Liver (tissue), 9 donors: ENCODE measurements around the gene TDRD7. TPM values are rescaled to one million over a fixed set of nuclear protein-coding genes. Genes with fewer than 3 reads are reported as not detected.

Experiments used
- DNase-seq: peaks from one replicate; pipeline ENCODE4 v3.0.0-alpha.2; 2017; ENCODE audit warnings: low spot score
- H3K27ac ChIP-seq, 2 donors: one replicate each; pipeline ENCODE4 v1.7.0; 2013; ENCODE audit warnings: inconsistent platforms in 2 of 2, low read length in 2 of 2, control low read depth in 1 of 2, low read depth in 1 of 2, mild to moderate bottlenecking in 1 of 2
- H3K27me3 ChIP-seq, 4 donors: one replicate each; pipeline versions ENCODE4 v1.6.1 to v1.7.0; 2013; ENCODE audit warnings: low read length in 3 of 4, inconsistent platforms in 1 of 4, mild to moderate bottlenecking in 1 of 4, moderate library complexity in 1 of 4; ENCODE audit not compliant: control insufficient read depth in 4 of 4, insufficient read depth in 4 of 4
- H3K36me3 ChIP-seq, 4 donors: one replicate each; pipeline versions ENCODE4 v1.6.1 to v1.7.0; 2013; ENCODE audit warnings: low read length in 3 of 4, mild to moderate bottlenecking in 3 of 4, low read depth in 1 of 4, moderate library complexity in 1 of 4; ENCODE audit not compliant: control insufficient read depth in 4 of 4, insufficient read depth in 3 of 4
- H3K4me1 ChIP-seq, 4 donors: one replicate each; pipeline versions ENCODE4 v1.6.1 to v1.7.0; 2013; ENCODE audit warnings: low read length in 3 of 4, mild to moderate bottlenecking in 3 of 4, moderate library complexity in 1 of 4; ENCODE audit not compliant: control insufficient read depth in 4 of 4, insufficient read depth in 4 of 4
- H3K4me3 ChIP-seq, 3 donors: one replicate each; pipeline versions ENCODE4 v1.6.1 to v1.7.0; 2013; ENCODE audit warnings: low read length in 3 of 3, control low read depth in 1 of 3, low read depth in 1 of 3, mild to moderate bottlenecking in 1 of 3
- H3K9ac ChIP-seq, 2 donors: one replicate each; pipeline ENCODE4 v1.7.0; 2013; ENCODE audit warnings: low read length in 2 of 2, mild to moderate bottlenecking in 2 of 2, moderate library complexity in 2 of 2, control low read depth in 1 of 2, low read depth in 1 of 2
- H3K9me3 ChIP-seq, 4 donors: one replicate each; pipeline versions ENCODE4 v1.6.1 to v1.7.0; 2013; ENCODE audit warnings: low read length in 3 of 4; ENCODE audit not compliant: control insufficient read depth in 4 of 4
- ATF3 ChIP-seq: IDR thresholded peaks from 2 replicates; pipeline ENCODE4 v1.6.1; 2016; ENCODE audit warnings: antibody characterized with exemption
- EGR1 ChIP-seq, 2 donors: IDR thresholded peaks; 2 replicates each; pipeline ENCODE4 v1.6.1; 2016 to 2018; ENCODE audit warnings: antibody characterized with exemption in 2 of 2, low read depth in 2 of 2
- FOXA1 ChIP-seq: IDR thresholded peaks from 2 replicates; pipeline ENCODE4 v1.6.1; 2016; ENCODE audit warnings: antibody characterized with exemption
- FOXA2 ChIP-seq: IDR thresholded peaks from 2 replicates; pipeline ENCODE4 v1.6.1; 2016; ENCODE audit warnings: antibody characterized with exemption
- GABPA ChIP-seq, 2 donors: IDR thresholded peaks in 1 of 2; conservative IDR thresholded peaks in 1 of 2; 2 replicates each; pipeline ENCODE4 v1.6.1; 2016; ENCODE audit warnings: antibody characterized with exemption in 2 of 2, mild to moderate bottlenecking in 1 of 2, moderate library complexity in 1 of 2
- HNF4A ChIP-seq, 2 donors: conservative IDR thresholded peaks; 2 replicates each; pipeline ENCODE4 v1.6.1; 2016; ENCODE audit warnings: antibody characterized with exemption in 2 of 2, mild to moderate bottlenecking in 2 of 2
- HNF4G ChIP-seq: IDR thresholded peaks from 2 replicates; pipeline ENCODE4 v1.6.1; 2016; ENCODE audit warnings: antibody characterized with exemption
- JUND ChIP-seq, 2 donors: IDR thresholded peaks; 2 replicates each; pipeline ENCODE4 v1.6.1; 2016; ENCODE audit warnings: antibody characterized with exemption in 2 of 2
- MAX ChIP-seq: IDR thresholded peaks from 2 replicates; pipeline ENCODE4 v1.6.1; 2016; ENCODE audit warnings: antibody characterized with exemption
- NR2F2 ChIP-seq: IDR thresholded peaks from 2 replicates; pipeline ENCODE4 v1.6.1; 2016; ENCODE audit warnings: antibody characterized with exemption
- RAD21 ChIP-seq, 2 donors: IDR thresholded peaks; 2 replicates each; pipeline ENCODE4 v1.6.1; 2016; ENCODE audit warnings: antibody characterized with exemption in 2 of 2, mild to moderate bottlenecking in 2 of 2
- REST ChIP-seq: IDR thresholded peaks from 2 replicates; pipeline ENCODE4 v1.6.1; 2016; ENCODE audit warnings: antibody characterized with exemption, mild to moderate bottlenecking
- RXRA ChIP-seq, 2 donors: IDR thresholded peaks; 2 replicates each; pipeline ENCODE4 v1.6.1; 2017 to 2018; ENCODE audit warnings: antibody characterized with exemption in 2 of 2, mild to moderate bottlenecking in 1 of 2
- SP1 ChIP-seq: IDR thresholded peaks from 2 replicates; pipeline ENCODE4 v1.6.1; 2018; ENCODE audit warnings: antibody characterized with exemption, mild to moderate bottlenecking
- TAF1 ChIP-seq: conservative IDR thresholded peaks from 2 replicates; pipeline ENCODE4 v1.6.1; 2016; ENCODE audit warnings: antibody characterized with exemption, mild to moderate bottlenecking
- YY1 ChIP-seq: IDR thresholded peaks from 2 replicates; pipeline ENCODE4 v1.6.1; 2016; ENCODE audit warnings: antibody characterized with exemption, mild to moderate bottlenecking
- WGBS: extraction: QIAGEN DNeasy Blood & Tissue Kit; methylation state at CpG from one replicate; pipeline ENCODE4 v1.1.7; 2013; 5-methylcytosine and 5-hydroxymethylcytosine counted together
- polyA plus RNA-seq, 2 donors: library from polyadenylated mRNA; stranded (reverse) in 1 of 2; unstranded in 1 of 2; fragments of 200-250 nt in 1 of 2; fragments of >200 nt in 1 of 2; fragmentation: Nextera tagmentation in 1 of 2; extraction: Ambion mirVana in 1 of 2; gene quantifications; one replicate each; pipeline versions ENCODE4 v1.2.1 to v1.2.3, GENCODE V29; 2013 to 2015
- total RNA-seq, 2 donors: library from RNA; depleted of rRNA; stranded (reverse); fragments of >200 nt; gene quantifications; one replicate each; pipeline ENCODE4 v1.2.3, GENCODE V29; 2014
- TF ChIP-seq, protein P1 (sequence below): fragments of 150-350 bp; IDR thresholded peaks from 2 replicates; pipeline ENCODE4 v1.5.1; 2017; ENCODE audit warnings: improper control_type of control experiment, low read depth, low read length; ENCODE audit not compliant: missing input control
- TF ChIP-seq, protein P2 (sequence below): IDR thresholded peaks from 2 replicates; pipeline ENCODE4 v1.6.1; 2016; ENCODE audit warnings: antibody characterized with exemption
- donor health status: healthy.
- donor health status: healthy.
- donor health status: healthy.
- donor health status: healthy.
- donor health status: healthy.

The TDRD7 gene
- total and polyA plus RNA-seq, 4 donors = 3.6 to 6.9 (median 5.4) TPM

- no peak for TF ChIP-seq GABPA (IDR thresholded peaks at IDR 0.05 in 1 of 2, conservative IDR thresholded peaks at IDR 0.05 in 1 of 2)
- TF ChIP-seq ATF3 = no peak
- TF ChIP-seq JUND (IDR thresholded peaks at IDR 0.05) = no peak
- no peak for TF ChIP-seq RAD21 (IDR thresholded peaks at IDR 0.05)
- TF ChIP-seq, protein P1, sequence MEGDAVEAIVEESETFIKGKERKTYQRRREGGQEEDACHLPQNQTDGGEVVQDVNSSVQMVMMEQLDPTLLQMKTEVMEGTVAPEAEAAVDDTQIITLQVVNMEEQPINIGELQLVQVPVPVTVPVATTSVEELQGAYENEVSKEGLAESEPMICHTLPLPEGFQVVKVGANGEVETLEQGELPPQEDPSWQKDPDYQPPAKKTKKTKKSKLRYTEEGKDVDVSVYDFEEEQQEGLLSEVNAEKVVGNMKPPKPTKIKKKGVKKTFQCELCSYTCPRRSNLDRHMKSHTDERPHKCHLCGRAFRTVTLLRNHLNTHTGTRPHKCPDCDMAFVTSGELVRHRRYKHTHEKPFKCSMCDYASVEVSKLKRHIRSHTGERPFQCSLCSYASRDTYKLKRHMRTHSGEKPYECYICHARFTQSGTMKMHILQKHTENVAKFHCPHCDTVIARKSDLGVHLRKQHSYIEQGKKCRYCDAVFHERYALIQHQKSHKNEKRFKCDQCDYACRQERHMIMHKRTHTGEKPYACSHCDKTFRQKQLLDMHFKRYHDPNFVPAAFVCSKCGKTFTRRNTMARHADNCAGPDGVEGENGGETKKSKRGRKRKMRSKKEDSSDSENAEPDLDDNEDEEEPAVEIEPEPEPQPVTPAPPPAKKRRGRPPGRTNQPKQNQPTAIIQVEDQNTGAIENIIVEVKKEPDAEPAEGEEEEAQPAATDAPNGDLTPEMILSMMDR = no peak
- TF ChIP-seq TAF1 = no peak
- no peak for TF ChIP-seq SP1
- no peak for TF ChIP-seq MAX
- TF ChIP-seq FOXA2 = no peak
- no peak for TF ChIP-seq REST
- no peak for TF ChIP-seq NR2F2
- TF ChIP-seq, protein P2, sequence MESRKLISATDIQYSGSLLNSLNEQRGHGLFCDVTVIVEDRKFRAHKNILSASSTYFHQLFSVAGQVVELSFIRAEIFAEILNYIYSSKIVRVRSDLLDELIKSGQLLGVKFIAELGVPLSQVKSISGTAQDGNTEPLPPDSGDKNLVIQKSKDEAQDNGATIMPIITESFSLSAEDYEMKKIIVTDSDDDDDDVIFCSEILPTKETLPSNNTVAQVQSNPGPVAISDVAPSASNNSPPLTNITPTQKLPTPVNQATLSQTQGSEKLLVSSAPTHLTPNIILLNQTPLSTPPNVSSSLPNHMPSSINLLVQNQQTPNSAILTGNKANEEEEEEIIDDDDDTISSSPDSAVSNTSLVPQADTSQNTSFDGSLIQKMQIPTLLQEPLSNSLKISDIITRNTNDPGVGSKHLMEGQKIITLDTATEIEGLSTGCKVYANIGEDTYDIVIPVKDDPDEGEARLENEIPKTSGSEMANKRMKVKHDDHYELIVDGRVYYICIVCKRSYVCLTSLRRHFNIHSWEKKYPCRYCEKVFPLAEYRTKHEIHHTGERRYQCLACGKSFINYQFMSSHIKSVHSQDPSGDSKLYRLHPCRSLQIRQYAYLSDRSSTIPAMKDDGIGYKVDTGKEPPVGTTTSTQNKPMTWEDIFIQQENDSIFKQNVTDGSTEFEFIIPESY = no peak
- no peak for TF ChIP-seq YY1
- TF ChIP-seq HNF4G = no peak
- no peak for TF ChIP-seq HNF4A (conservative IDR thresholded peaks at IDR 0.05)
- no peak for TF ChIP-seq FOXA1
- no peak for TF ChIP-seq EGR1 (IDR thresholded peaks at IDR 0.05; ENCODE audit: low read depth in 2 of 2)
- TF ChIP-seq RXRA (IDR thresholded peaks at IDR 0.05) = no peak
- DNase-seq = no peak
- Histone ChIP-seq H3K27me3 (no peaks in the 10 kb centered on the region), H3K27ac (no peak overlapping the region), H3K36me3 (no peaks in the 10 kb centered on the region), H3K9me3 (no peaks in the 10 kb centered on the region), H3K4me3 (no peak overlapping the region), H3K4me1 (peaks cover 0 to 14% (median 3%) of the 10 kb centered on the region in 4 donors), H3K9ac (no peak overlapping the region)
- 86% methylated on average over 10 of the region's 10 CpGs for WGBS
Observed at GRCh38 chr9:97390791-97391406, 21.0 kb upstream of the TDRD7 start.
